GM19455 (cell line): Measurements from ENCODE around the gene EVL.
"Not testable (repeated sequence)": the region's sequence is repeated elsewhere in the genome, so short reads cannot be mapped to it uniquely, and the experiment has no call there.

Experiments used
- ATAC-seq: cut with Tn5 transposase; IDR thresholded peaks from one replicate; pipeline ENCODE4 v1.9.1; 2021; ENCODE audit not compliant: unreplicated experiment

EVL gene

GRCh38 chr14:100159865-100160533 lies 94.8 kb downstream of the EVL start:
- peak; percentile 25 for ATAC-seq

- no peak for ATAC-seq
Observed at GRCh38 chr14:100160534-100160916, 95.3 kb downstream of the EVL start.

- no peak for ATAC-seq
Observed at GRCh38 chr14:100165376-100165775, 100.2 kb downstream of the EVL start.

GRCh38 chr14:100165831-100166440 lies 100.7 kb downstream of the EVL start:
- no peak for ATAC-seq

GRCh38 chr14:100168506-100168905 lies 103.3 kb downstream of the EVL start:
- ATAC-seq, result no peak

- no peak for ATAC-seq
Observed at GRCh38 chr14:100170880-100171279, 105.7 kb downstream of the EVL start.

GRCh38 chr14:100172811-100173210 lies 107.6 kb downstream of the EVL start:
- no peak for ATAC-seq

GRCh38 chr14:100173353-100173752 lies 108.1 kb downstream of the EVL start:
- ATAC-seq, result no peak

- no peak for ATAC-seq
Observed at GRCh38 chr14:100176811-100177327, 111.6 kb downstream of the EVL start.

- no peak for ATAC-seq
Observed at GRCh38 chr14:100178691-100179090, 113.5 kb downstream of the EVL start.

- not testable (repeated sequence) for ATAC-seq
Observed at GRCh38 chr14:100180671-100181070, 115.4 kb downstream of the EVL start.

GRCh38 chr14:100181876-100182551 lies 116.8 kb downstream of the EVL start:
- ATAC-seq, result not testable (repeated sequence)

- ATAC-seq, result no peak
Observed at GRCh38 chr14:100187247-100187833, 122.1 kb downstream of the EVL start.

- no peak for ATAC-seq
Observed at GRCh38 chr14:100188392-100189030, 123.3 kb downstream of the EVL start.

GRCh38 chr14:100190126-100190525 lies 124.9 kb downstream of the EVL start:
- ATAC-seq, result no peak

- ATAC-seq, result no peak
Observed at GRCh38 chr14:100191584-100192249, 126.5 kb downstream of the EVL start.

GRCh38 chr14:100192250-100192671 lies 127.0 kb downstream of the EVL start:
- ATAC-seq, result no peak

GRCh38 chr14:100192672-100193416 lies 127.6 kb downstream of the EVL start:
- peak; percentile 99 for ATAC-seq
